LNCaP clone FGC (cell line): ENCODE data around the gene CORIN.
A peak's percentile ranks its signal among the peaks of the same experiment; 100 is the strongest.

Experiments used
- DNase-seq: peaks from one replicate; pipeline ENCODE4 v3.0.0-alpha.2; 2011; ENCODE audit warnings: low read depth
- H3K4me3 ChIP-seq: 2 replicates; pipeline ENCODE4 v1.5.1; 2011; ENCODE audit warnings: mild to moderate bottlenecking, low read depth, low read length, control low read depth
- CTCF ChIP-seq: IDR thresholded peaks from 2 replicates; pipeline ENCODE4 v1.5.1; 2012; ENCODE audit warnings: mild to moderate bottlenecking; ENCODE audit not compliant: control insufficient read depth, insufficient read depth; ENCODE audit errors: extremely low read depth

The CORIN gene

GRCh38 chr4:47809654-47810203, 28.1 kb downstream of the CORIN start:
- TF ChIP-seq CTCF, result no peak
- H3K4me3 ChIP-seq, result no peak overlapping the region
- no peak for DNase-seq

- no peak for TF ChIP-seq CTCF
- H3K4me3 ChIP-seq, result no peak overlapping the region
- no peak for DNase-seq
These were observed 33.3 kb downstream of the CORIN start for GRCh38 chr4:47804598-47804997.

GRCh38 chr4:47801481-47802002, 36.3 kb downstream of the CORIN start:
- no peak for DNase-seq
- TF ChIP-seq CTCF, result no peak
- H3K4me3 ChIP-seq, result no peak overlapping the region

GRCh38 chr4:47798165-47798564, 39.7 kb downstream of the CORIN start:
- no peak for TF ChIP-seq CTCF
- no peak overlapping the region for H3K4me3 ChIP-seq
- peak; percentile 71 for DNase-seq

- H3K4me3 ChIP-seq, result no peak overlapping the region
- DNase-seq, result no peak
- TF ChIP-seq CTCF, result no peak
These were observed 45.9 kb downstream of the CORIN start for GRCh38 chr4:47791965-47792364.

GRCh38 chr4:47790105-47790504, 47.8 kb downstream of the CORIN start:
- H3K4me3 ChIP-seq, result no peak overlapping the region
- TF ChIP-seq CTCF, result no peak
- DNase-seq, result no peak

GRCh38 chr4:47788126-47788525, 49.7 kb downstream of the CORIN start:
- TF ChIP-seq CTCF, result no peak
- no peak overlapping the region for H3K4me3 ChIP-seq
- no peak for DNase-seq
